ENCODE measurements around the gene AMPD1. TPM values are rescaled to one million over a fixed set of nuclear protein-coding genes. Genes with fewer than 3 reads are reported as not detected.
A peak's percentile ranks its signal among the peaks of the same experiment; 100 is the strongest.

The AMPD1 gene
- total RNA-seq, 8 experiments from 2014 or later = 0.08 to 0.28 TPM; not detected in 6

DNA sequence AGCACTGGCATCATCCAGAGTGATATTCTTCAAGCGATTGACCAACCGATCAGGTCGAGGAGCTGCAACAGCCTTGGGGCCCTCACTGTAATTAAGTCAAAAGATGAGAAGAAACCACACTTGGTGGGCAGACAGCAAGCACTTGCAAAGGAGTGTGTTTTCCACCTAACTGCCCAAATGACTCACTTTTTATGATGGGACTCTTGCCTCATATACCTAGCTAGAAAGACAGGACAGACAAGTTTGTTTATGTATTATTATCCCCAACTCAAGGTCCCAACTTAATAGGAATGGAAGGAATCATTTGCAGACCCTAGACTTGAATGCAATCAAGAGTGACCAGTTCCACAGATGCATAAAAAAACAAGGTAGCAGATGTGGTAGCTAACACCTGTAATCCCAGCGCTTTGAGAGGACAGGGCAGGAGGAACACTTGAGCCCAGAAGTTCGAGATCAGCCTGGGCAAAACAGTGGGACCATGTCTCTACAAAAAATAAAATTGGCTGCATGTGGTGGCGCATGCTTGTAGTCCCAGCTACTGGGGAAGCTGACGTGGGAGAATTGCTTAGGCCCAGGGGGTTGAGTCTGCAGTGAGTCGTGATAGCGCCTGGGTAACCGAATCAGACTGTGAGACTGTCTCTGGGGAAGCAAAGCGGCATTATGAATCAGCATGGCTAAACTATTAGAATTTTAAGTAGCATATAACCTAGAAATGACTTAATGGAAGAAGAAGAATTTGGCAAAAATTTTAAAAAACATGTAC is 23.5 kb upstream of the AMPD1 start:
- H3K4me1 ChIP-seq (replicated peaks in 1 of 2) = peaks cover 7 to 19% of the 10 kb centered on the region in 2 donors
- WGBS, 10 experiments = 69 to 100% (median 90%) methylated on average over 1 to 11 of the region's 11 CpGs; no CpG with 5 or more reads in 1 of the 10 experiments
- in situ Hi-C loops (cut with MboI; ENCODE audit: low pct_unique_long_range_greater_than_20kb in 2 of 9, low sequenced_read_pairs in 9 of 9, unreplicated experiment in 9 of 9) = no loop called here
- no peak overlapping the region for H3K27ac ChIP-seq
- ATAC-seq (replicated peaks in 6 of 8) = no peak
- no peak overlapping the region for H3K4me3 ChIP-seq

DNA sequence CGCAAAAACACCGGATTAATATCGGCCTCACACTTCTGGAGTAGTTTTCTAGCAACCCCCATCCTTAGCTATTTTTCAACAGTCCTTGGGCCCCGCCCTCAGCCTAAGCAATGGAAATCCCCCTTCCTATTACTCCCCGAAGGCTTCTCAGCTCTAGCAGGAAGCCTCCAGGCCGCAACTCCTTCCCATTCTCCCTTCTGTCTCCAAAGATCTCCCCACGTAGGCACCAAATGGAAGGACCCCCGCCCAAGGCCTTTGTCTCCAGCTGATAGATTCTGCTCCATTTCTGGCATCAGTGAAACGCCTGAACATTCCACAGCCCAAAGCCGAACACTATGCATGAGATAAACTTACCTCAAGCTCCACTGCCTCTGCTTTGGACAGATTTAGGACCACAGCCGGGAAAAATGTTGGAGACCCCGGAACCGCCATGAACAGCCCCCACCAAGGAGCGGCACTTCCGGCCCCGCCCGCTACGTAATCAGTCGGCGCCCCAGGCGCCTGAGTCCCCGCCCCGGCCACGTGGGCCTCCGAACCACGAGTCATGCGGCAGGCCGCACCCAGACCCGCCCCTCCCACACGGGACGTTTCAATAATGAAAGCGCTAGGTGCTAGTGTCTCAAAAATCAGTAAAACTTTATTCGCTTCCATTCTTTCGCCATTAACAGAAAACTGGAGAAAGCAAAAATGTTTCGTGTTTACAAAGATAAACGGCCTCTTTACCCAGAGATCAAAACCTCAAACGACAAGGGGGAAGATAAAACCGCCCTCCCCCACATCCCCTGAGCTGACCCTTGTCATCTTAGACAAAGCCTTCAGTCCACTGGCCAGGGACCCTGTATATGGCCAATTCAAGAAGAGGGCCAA is 21.2 kb upstream of the AMPD1 start, which contains the start of gene NRAS:
Gene NRAS, minus strand, starts transcription at position 468 of the 867 bp plus-strand sequence. CDS start 611 bp downstream, outside the sequence.
- ATAC-seq (replicated peaks in 6 of 8) = peak; percentile 87 to 97 (median 93)
- Histone ChIP-seq H3K4me3 (peak within 1 kb of the TSS; percentile 62 to 98 (median 83)), H3K4me1 (replicated peaks in 1 of 2) (peaks cover 7 to 19% of the 10 kb centered on the region in 2 donors), H3K27ac (peak within 1 kb of the TSS; percentile 81 to 85)
- WGBS, 10 experiments = 0 to 10% (median 1%) methylated on average over 2 to 27 of the region's 38 CpGs; no CpG with 5 or more reads in 2 of the 10 experiments
- in situ Hi-C loops (cut with MboI; ENCODE audit: low pct_unique_long_range_greater_than_20kb in 2 of 9, low sequenced_read_pairs in 9 of 9, unreplicated experiment in 9 of 9) = no loop called here

DNA sequence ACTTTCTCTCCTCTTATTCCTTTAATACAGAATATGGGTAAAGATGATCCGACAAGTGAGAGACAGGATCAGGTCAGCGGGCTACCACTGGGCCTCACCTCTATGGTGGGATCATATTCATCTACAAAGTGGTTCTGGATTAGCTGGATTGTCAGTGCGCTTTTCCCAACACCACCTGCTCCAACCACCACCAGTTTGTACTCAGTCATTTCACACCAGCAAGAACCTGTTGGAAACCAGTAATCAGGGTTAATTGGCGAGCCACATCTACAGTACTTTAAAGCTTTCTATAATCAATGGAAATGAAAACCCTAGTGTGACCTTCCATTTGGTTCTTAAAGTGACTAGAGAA is 20.6 kb upstream of the AMPD1 start:
- in situ Hi-C loops (cut with MboI; ENCODE audit: low pct_unique_long_range_greater_than_20kb in 2 of 9, low sequenced_read_pairs in 9 of 9, unreplicated experiment in 9 of 9) = no loop called here
- peak in 3 of 8 experiments; percentile 2 to 10 (median 6) for ATAC-seq (replicated peaks in 6 of 8)
- peak overlapping the region; percentile 62 to 98 (median 83) for H3K4me3 ChIP-seq
- H3K27ac ChIP-seq = peak overlapping the region; percentile 81 to 85
- WGBS, 10 experiments = 0 to 54% (median 33%) methylated on average over 1 to 4 of the region's 4 CpGs; no CpG with 5 or more reads in 1 of the 10 experiments
- H3K4me1 ChIP-seq (replicated peaks in 1 of 2) = peaks cover 7 to 19% of the 10 kb centered on the region in 2 donors

DNA sequence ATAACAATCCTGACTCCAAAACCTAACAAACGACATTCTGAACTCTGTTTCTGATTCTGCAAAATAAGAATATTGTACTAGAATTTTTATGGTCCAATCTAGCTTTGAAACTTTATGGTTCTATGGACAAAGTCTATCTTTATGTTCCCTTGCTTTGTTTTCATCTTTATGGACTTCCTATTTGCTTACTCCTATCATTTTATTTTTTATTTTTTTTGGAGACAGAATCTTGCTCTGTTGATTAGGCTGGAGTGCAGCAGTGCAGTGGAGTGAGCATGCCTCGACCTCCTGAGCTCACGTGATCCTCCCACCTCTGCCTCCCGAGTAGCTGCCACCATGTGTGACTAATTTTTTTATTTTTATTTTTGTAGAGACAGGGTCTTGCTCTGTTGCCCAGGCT is 17.6 kb upstream of the AMPD1 start:
- in situ Hi-C loops (cut with MboI; ENCODE audit: low pct_unique_long_range_greater_than_20kb in 2 of 9, low sequenced_read_pairs in 9 of 9, unreplicated experiment in 9 of 9) = no loop called here
- ATAC-seq (replicated peaks in 6 of 8) = no peak
- no peak overlapping the region for H3K4me3 ChIP-seq
- H3K4me1 ChIP-seq (replicated peaks in 1 of 2) = peaks cover 7 to 19% of the 10 kb centered on the region in 2 donors
- 40 to 100% (median 89%) methylated on average over 1 to 4 of the region's 4 CpGs; no CpG with 5 or more reads in 1 of the 10 experiments for WGBS, 10 experiments
- H3K27ac ChIP-seq = no peak overlapping the region

DNA sequence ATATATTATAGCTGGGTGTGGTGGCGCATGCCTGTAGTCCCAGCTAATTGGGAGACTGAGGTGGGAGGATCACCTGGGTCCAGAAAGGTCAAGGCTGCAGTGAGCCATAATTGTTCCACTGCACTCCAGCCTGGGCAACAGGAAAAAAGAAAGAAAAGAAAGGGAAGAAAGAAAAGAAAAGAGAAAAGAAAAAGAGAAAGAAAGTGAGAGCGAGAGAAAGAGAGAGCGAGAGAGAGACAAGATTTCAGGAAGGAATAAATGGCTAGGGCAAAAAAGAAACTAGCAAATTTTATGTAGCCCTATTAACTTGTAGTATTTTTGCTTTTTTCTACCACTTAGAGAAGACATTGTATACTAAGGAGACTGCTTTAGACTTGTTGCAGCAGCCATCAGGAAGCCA is 15.0 kb upstream of the AMPD1 start:
- no peak for ATAC-seq (replicated peaks in 6 of 8)
- no peak overlapping the region for H3K27ac ChIP-seq
- in situ Hi-C loops (cut with MboI; ENCODE audit: low pct_unique_long_range_greater_than_20kb in 2 of 9, low sequenced_read_pairs in 9 of 9, unreplicated experiment in 9 of 9) = no loop called here
- no peak overlapping the region for H3K4me3 ChIP-seq
- 95 to 100% (median 97%) methylated on average over 2 to 3 of the region's 3 CpGs; no CpG with 5 or more reads in 2 of the 10 experiments for WGBS, 10 experiments
- H3K4me1 ChIP-seq (replicated peaks in 1 of 2) = peaks cover 5 to 9% of the 10 kb centered on the region in 2 donors

DNA sequence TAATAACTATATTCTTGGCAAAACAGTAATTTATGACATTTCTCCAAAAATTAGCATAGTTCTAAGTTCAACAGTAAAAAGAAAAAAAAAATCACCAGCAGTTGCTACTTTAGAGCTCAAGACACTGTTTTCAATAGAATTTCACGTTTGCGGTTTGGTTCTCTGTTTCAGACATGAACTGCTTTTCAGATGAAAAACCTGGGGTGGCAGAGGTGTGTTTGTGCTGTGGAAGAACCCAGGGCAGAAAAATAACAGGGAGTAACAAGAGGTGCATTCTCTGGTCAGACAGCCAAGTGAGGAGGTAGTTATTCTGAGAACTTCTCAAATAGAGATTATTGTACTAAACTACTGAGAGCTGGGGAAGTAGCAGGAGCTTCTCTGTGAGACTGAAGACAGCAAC is 12.3 kb upstream of the AMPD1 start:
- WGBS, 10 experiments = 77 to 100% (median 92%) methylated on average over 2 of the region's 2 CpGs; no CpG with 5 or more reads in 2 of the 10 experiments
- H3K27ac ChIP-seq = no peak overlapping the region
- no peak for ATAC-seq (replicated peaks in 6 of 8)
- in situ Hi-C loops (cut with MboI; ENCODE audit: low pct_unique_long_range_greater_than_20kb in 2 of 9, low sequenced_read_pairs in 9 of 9, unreplicated experiment in 9 of 9) = no loop called here
- H3K4me1 ChIP-seq (replicated peaks in 1 of 2) = no peaks in the 10 kb centered on the region
- no peak overlapping the region for H3K4me3 ChIP-seq

DNA sequence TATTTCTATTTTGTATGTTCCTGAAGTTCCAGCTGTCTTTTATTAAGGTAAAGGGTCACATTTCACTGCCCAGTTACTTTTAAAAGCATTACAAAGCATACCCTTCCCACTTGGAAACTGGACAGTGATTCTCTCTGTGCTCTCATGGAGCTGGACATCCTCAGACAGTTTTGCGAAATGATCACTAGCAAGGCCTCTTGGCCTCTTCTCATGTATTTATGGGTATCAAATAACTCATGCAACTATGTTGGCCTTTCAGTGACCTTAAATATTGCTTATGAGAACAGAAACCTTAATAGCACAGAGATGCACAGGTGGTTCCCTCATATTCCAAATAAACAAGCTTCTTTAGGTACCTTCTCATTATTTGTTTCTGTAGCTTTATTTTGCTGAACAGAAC is 7.9 kb upstream of the AMPD1 start:
- Histone ChIP-seq H3K4me1 (replicated peaks in 1 of 2) (no peaks in the 10 kb centered on the region), H3K27ac (no peak overlapping the region), H3K4me3 (no peak overlapping the region)
- WGBS, 10 experiments = 43 to 100% (median 70%) methylated on average over 1 of the region's 1 CpG; no CpG with 5 or more reads in 2 of the 10 experiments
- in situ Hi-C loops (cut with MboI; ENCODE audit: low pct_unique_long_range_greater_than_20kb in 2 of 9, low sequenced_read_pairs in 9 of 9, unreplicated experiment in 9 of 9) = no loop called here
- peak in 1 of 8 experiments; percentile 73 for ATAC-seq (replicated peaks in 6 of 8)

DNA sequence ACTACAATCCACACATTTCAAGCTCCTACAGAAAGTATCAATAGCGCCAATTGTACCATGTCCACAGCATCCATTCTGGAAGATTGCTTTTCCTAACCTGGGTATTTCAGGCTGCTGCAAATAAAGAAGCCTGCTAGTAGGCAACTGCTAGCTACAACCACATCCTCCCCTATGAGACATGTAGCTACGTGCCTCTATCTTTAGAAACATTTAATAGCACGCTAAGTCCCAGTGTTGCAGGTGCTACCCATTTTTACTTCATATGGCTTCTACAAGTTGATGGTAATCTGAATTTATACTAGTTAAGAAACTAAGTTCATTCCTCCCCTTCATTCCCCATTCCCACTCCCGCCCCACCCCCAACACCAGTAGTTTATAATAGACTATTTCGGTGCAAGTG is 7.4 kb upstream of the AMPD1 start:
- in situ Hi-C loops (cut with MboI; ENCODE audit: low pct_unique_long_range_greater_than_20kb in 2 of 9, low sequenced_read_pairs in 9 of 9, unreplicated experiment in 9 of 9) = no loop called here
- no peak overlapping the region for H3K4me3 ChIP-seq
- WGBS, 10 experiments = 83 to 100% (median 98%) methylated on average over 1 to 5 of the region's 5 CpGs
- no peaks in the 10 kb centered on the region for H3K4me1 ChIP-seq (replicated peaks in 1 of 2)
- H3K27ac ChIP-seq = no peak overlapping the region
- ATAC-seq (replicated peaks in 6 of 8) = no peak

DNA sequence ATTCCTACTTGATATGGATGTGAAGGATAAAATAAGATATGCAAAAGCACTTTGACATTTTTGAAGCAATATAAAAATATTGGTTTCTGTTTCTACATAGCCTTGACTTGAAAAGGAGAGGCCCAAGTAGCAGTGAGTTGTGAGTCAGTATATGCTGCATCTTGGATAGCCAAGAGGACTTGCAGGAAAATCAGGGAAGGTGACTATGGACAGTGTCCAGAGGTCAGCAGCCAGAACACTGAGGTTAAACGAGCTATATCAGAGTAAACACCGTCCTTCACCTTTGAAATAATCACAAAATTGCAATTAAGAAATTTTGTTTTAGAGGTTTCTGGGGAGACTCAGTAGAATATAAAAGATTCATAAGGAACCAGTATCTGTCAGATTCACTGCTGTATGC is 6.6 kb upstream of the AMPD1 start:
- Histone ChIP-seq H3K27ac (no peak overlapping the region), H3K4me3 (no peak overlapping the region), H3K4me1 (replicated peaks in 1 of 2) (no peaks in the 10 kb centered on the region)
- in situ Hi-C loops (cut with MboI; ENCODE audit: low pct_unique_long_range_greater_than_20kb in 2 of 9, low sequenced_read_pairs in 9 of 9, unreplicated experiment in 9 of 9) = no loop called here
- 40 to 100% (median 72%) methylated on average over 1 to 2 of the region's 2 CpGs; no CpG with 5 or more reads in 1 of the 10 experiments for WGBS, 10 experiments
- ATAC-seq (replicated peaks in 6 of 8) = peak in 1 of 8 experiments; percentile 38

DNA sequence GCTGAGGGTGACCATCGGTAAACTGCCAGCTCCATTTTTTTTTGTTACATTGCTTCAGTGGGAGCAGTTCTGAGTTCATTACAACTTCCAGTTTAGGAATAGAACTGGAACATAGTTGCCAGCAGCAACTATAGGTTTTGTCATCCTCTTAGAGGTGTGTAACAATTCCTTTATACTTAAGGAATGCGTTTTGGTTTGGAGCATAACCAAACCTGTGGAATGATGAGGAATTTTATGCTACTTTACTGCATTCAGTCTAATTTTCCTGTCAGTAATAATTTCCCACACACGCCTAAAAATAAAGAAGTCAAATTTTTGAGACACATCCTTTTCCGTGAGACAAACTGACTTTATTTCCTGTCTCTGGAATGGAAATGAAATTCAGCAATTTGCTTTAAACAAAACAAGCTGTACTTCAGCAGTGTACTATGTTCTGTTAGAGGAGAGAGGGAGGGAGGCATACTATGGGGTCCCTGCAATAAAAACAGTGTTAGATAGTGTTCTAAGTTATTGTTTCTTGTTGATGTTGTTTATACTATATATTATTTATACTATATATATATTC is 4.8 kb upstream of the AMPD1 start:
- no peak overlapping the region for H3K4me3 ChIP-seq
- WGBS, 10 experiments = 0 to 79% (median 63%) methylated on average over 1 to 4 of the region's 4 CpGs; no CpG with 5 or more reads in 2 of the 10 experiments
- no peak overlapping the region for H3K27ac ChIP-seq
- in situ Hi-C loops (cut with MboI; ENCODE audit: low pct_unique_long_range_greater_than_20kb in 2 of 9, low sequenced_read_pairs in 9 of 9, unreplicated experiment in 9 of 9) = no loop called here
- ATAC-seq (replicated peaks in 6 of 8) = no peak
- no peaks in the 10 kb centered on the region for H3K4me1 ChIP-seq (replicated peaks in 1 of 2)

DNA sequence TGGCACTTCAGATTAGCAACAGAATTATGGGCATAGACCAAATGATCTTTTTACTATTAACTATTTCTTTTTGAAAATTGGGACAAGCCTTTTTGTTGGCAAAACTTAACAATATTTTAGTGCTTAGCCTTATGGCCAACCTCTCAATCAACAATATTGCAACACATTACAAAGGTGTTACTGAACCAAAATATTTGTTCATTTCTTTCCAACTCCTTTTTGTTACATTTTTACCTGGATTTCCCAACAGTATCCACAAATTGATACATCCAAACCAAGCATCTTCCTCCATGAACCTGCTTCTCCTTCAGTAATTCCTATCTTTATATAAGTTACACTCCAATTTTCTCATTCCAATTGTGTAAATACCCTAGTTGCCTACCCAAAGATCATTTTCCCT is 1.5 kb upstream of the AMPD1 start:
- no peak for ATAC-seq (replicated peaks in 6 of 8)
- in situ Hi-C loops (cut with MboI; ENCODE audit: low pct_unique_long_range_greater_than_20kb in 2 of 9, low sequenced_read_pairs in 9 of 9, unreplicated experiment in 9 of 9) = loop anchor here in 1 of 9 experiments (25.0 kb wide), 1 partner anchor 735 kb away; no protein-coding TSS in a partner anchor

DNA sequence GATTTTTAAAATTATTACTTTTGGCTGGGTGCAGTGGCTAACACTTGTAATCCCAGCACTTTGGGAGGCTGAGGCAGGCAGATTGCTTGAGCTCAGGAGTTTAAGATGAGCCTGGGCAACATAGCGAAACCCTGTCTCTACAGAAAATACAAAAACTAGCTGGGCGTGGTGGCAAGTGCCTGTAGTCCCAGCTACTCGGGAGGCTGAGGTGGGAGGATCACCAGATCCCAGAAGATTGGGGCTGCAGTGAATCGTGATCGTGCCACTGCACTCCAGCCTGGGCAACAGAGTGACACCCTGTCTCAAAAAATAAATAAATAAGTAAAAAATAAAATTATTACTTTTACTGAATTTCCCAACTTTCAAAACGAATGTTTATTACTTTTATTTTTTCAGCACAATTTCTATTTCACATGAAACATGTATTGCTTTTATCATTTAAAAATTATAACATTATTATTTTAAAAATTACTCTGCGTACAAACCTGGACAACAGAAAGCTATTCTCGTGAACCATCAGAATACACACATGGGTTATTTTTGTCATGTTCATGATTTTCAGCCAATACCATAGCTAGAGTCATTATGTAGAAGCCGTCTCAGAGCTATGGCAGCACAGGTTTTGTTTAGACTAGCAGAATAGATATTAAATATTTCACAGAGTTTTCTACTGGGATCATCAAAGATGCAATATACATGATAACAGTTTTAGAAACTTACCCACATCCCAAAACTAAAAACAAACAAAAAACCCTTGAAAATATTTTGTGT is 621 bp downstream of the AMPD1 start:
- no peaks in the 10 kb centered on the region for H3K4me1 ChIP-seq (replicated peaks in 1 of 2)
- in situ Hi-C loops (cut with MboI; ENCODE audit: low pct_unique_long_range_greater_than_20kb in 2 of 9, low sequenced_read_pairs in 9 of 9, unreplicated experiment in 9 of 9) = loop anchor here in 1 of 9 experiments (25.0 kb wide), 1 partner anchor 732 kb away; no protein-coding TSS in a partner anchor
- ATAC-seq (replicated peaks in 6 of 8) = no peak
- no peak overlapping the region for H3K27ac ChIP-seq
- no peak overlapping the region for H3K4me3 ChIP-seq
- 66 to 90% (median 77%) methylated on average over 4 to 9 of the region's 9 CpGs for WGBS, 10 experiments

More for the DNA sequence above, 1.5 kb upstream of the AMPD1 start:
- H3K4me3 ChIP-seq = no peak overlapping the region
- no peaks in the 10 kb centered on the region for H3K4me1 ChIP-seq (replicated peaks in 1 of 2)
- H3K27ac ChIP-seq = no peak overlapping the region
